ENCODE measurements around the gene INTS2.

GRCh38 chr17:61818225-61818624 lies 109.6 kb downstream of the INTS2 start:
- TF ChIP-seq POLR2A (IDR thresholded peaks at IDR 0.05) = no peak
- no peak for TF ChIP-seq CTCF (IDR thresholded peaks at IDR 0.05)
